PFSK-1 (cell line): ENCODE results near the gene CKAP2L.
A peak's percentile ranks its signal among the peaks of the same experiment; 100 is the strongest.

Source experiments
- FOXP2 ChIP-seq: optimal IDR thresholded peaks from 2 replicates; pipeline ENCODE3; 2011; ENCODE audit warnings: borderline replicate concordance, control low read depth, inconsistent platforms; ENCODE audit not compliant: insufficient read depth; ENCODE audit errors: extremely low read length, extremely low read depth
- POLR2AphosphoS5 ChIP-seq: IDR thresholded peaks from 2 replicates; pipeline ENCODE4 v1.6.1; 2012; ENCODE audit warnings: low read depth, mild to moderate bottlenecking, control low read depth, low read length, moderate library complexity
- SIN3A ChIP-seq: IDR thresholded peaks from 2 replicates; pipeline ENCODE4 v1.6.1; 2012; ENCODE audit warnings: mild to moderate bottlenecking, low read length, moderate library complexity, borderline replicate concordance; ENCODE audit not compliant: insufficient read depth
- TAF1 ChIP-seq: IDR thresholded peaks from 2 replicates; pipeline ENCODE4 v1.6.1; 2012; ENCODE audit warnings: low read length, control low read depth, borderline replicate concordance; ENCODE audit not compliant: insufficient read depth
- TF ChIP-seq, protein P1 (sequence below), 2 experiments: IDR thresholded peaks; 2 replicates each; pipeline versions ENCODE4 v1.6.1 to v1.8.0; 2011 to 2012; ENCODE audit warnings: low read depth in 2 of 2, low read length in 2 of 2, control low read depth in 1 of 2, inconsistent platforms in 1 of 2, mild to moderate bottlenecking in 1 of 2, moderate library complexity in 1 of 2; ENCODE audit not compliant: insufficient read depth in 1 of 2

The CKAP2L gene

GRCh38 chr2:112693596-112693995 lies 70.8 kb downstream of the CKAP2L start:
- TF ChIP-seq, protein P1, sequence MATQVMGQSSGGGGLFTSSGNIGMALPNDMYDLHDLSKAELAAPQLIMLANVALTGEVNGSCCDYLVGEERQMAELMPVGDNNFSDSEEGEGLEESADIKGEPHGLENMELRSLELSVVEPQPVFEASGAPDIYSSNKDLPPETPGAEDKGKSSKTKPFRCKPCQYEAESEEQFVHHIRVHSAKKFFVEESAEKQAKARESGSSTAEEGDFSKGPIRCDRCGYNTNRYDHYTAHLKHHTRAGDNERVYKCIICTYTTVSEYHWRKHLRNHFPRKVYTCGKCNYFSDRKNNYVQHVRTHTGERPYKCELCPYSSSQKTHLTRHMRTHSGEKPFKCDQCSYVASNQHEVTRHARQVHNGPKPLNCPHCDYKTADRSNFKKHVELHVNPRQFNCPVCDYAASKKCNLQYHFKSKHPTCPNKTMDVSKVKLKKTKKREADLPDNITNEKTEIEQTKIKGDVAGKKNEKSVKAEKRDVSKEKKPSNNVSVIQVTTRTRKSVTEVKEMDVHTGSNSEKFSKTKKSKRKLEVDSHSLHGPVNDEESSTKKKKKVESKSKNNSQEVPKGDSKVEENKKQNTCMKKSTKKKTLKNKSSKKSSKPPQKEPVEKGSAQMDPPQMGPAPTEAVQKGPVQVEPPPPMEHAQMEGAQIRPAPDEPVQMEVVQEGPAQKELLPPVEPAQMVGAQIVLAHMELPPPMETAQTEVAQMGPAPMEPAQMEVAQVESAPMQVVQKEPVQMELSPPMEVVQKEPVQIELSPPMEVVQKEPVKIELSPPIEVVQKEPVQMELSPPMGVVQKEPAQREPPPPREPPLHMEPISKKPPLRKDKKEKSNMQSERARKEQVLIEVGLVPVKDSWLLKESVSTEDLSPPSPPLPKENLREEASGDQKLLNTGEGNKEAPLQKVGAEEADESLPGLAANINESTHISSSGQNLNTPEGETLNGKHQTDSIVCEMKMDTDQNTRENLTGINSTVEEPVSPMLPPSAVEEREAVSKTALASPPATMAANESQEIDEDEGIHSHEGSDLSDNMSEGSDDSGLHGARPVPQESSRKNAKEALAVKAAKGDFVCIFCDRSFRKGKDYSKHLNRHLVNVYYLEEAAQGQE (IDR thresholded peaks at IDR 0.05; ENCODE audit: insufficient read depth in 1 of 2, low read depth in 2 of 2, low read length in 2 of 2), result no peak
- TF ChIP-seq POLR2AphosphoS5, result no peak
- TF ChIP-seq FOXP2, result no peak
- TF ChIP-seq SIN3A, result no peak
- TF ChIP-seq TAF1, result no peak

- TF ChIP-seq, protein P1 (IDR thresholded peaks at IDR 0.05; ENCODE audit: insufficient read depth in 1 of 2, low read depth in 2 of 2, low read length in 2 of 2), result no peak
- no peak for TF ChIP-seq TAF1
- no peak for TF ChIP-seq FOXP2
- TF ChIP-seq SIN3A, result no peak
- no peak for TF ChIP-seq POLR2AphosphoS5
Observed at GRCh38 chr2:112692918-112693317, 71.5 kb downstream of the CKAP2L start.

- TF ChIP-seq POLR2AphosphoS5 (no peak), TAF1 (no peak), FOXP2 (peak; percentile 42)
Observed at GRCh38 chr2:112692495-112692911, 71.9 kb downstream of the CKAP2L start.

- TF ChIP-seq POLR2AphosphoS5 (no peak), TAF1 (no peak), FOXP2 (no peak), SIN3A (no peak)
- TF ChIP-seq, protein P1 (IDR thresholded peaks at IDR 0.05; ENCODE audit: insufficient read depth in 1 of 2, low read depth in 2 of 2, low read length in 2 of 2), result no peak
Observed at GRCh38 chr2:112691881-112692281, 72.5 kb downstream of the CKAP2L start.

- peak; percentile 30 for TF ChIP-seq FOXP2
- TF ChIP-seq SIN3A, result no peak
Observed at GRCh38 chr2:112690853-112691401, 73.5 kb downstream of the CKAP2L start.

DNA sequence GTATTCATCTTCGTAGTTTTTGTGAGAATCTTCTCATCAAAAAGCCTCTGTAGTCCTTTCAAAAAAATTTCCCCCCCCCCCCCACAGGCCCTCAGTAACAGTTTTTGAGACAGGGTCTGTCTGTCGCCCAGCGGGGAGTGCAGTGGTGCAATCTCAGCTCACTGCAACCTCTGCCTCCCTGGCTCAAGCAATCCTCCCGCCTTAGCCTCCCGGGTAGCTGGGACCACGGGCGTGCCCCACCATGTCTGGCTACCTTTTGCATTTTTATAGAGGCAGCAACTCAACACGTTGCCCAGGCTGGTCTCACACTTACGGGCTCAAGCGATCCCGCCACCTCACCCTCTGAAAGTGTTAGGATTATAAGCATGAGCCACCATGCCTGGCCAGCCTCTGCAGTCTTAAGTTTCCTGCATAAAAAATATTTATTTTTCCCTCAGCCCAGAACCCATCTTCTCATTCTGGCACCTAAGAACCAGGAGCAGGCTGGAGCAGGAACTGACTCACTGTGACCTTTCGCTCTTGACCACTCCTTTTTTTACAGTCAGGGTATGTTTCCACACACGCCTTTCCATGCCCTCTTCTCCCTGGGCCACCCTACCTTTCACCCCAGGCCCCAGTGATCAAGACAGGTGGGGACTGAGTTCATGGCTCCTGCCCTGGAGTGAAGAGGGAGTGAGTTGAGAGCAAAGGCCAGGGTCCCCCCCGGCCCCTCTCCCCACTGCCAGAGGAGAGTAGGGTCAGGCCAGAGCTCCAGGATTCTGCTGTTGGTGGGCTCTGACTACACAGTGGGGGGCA lies 76.1 kb downstream of the CKAP2L start:
- TF ChIP-seq, protein P1 (IDR thresholded peaks at IDR 0.05; ENCODE audit: insufficient read depth in 1 of 2, low read depth in 2 of 2, low read length in 2 of 2), result no peak
- no peak for TF ChIP-seq TAF1
- TF ChIP-seq SIN3A, result no peak
- no peak for TF ChIP-seq POLR2AphosphoS5
- no peak for TF ChIP-seq FOXP2
